Measurements from ENCODE around the gene SYCE3.

Gene SYCE3

GRCh38 chr22:50610581-50610980, 47.9 kb upstream of the SYCE3 start:
- Histone ChIP-seq H3K4me3 (ENCODE audit: low read length, poor library complexity, severe bottlenecking) (no peak overlapping the region), H3K27me3 (ENCODE audit: insufficient read depth, low read length, poor library complexity, severe bottlenecking) (no peaks in the 10 kb centered on the region), H3F3A (ENCODE audit: low read depth) (no peaks in the 10 kb centered on the region), H3K79me2 (ENCODE audit: insufficient read depth, low read length) (no peaks in the 10 kb centered on the region), H3K9ac (ENCODE audit: low read depth, low read length, poor library complexity, severe bottlenecking) (no peak overlapping the region), H3K36me3 (ENCODE audit: insufficient read depth, low read length) (no peaks in the 10 kb centered on the region), H3K9me3 (ENCODE audit: insufficient read depth, low read depth, low read length) (no peaks in the 10 kb centered on the region), H4K20me1 (ENCODE audit: insufficient read depth, low read length, poor library complexity, severe bottlenecking) (no peaks in the 10 kb centered on the region), H2AFZ (ENCODE audit: low read length) (no peak overlapping the region), H3K4me2 (ENCODE audit: low read depth, low read length, poor library complexity, severe bottlenecking) (no peak overlapping the region), H3K9me2 (replicated peaks; ENCODE audit: low read depth, low read length) (no peaks in the 10 kb centered on the region), H3K4me1 (ENCODE audit: insufficient read depth, low read length, poor library complexity, severe bottlenecking) (no peaks in the 10 kb centered on the region)
- no peak for TF ChIP-seq CTCF (conservative IDR thresholded peaks at IDR 0.05; ENCODE audit: low read length)

GRCh38 chr22:50610041-50610451, 47.3 kb upstream of the SYCE3 start:
- H3K9me3 ChIP-seq (ENCODE audit: insufficient read depth, low read depth, low read length): no peaks in the 10 kb centered on the region
- TF ChIP-seq CTCF (conservative IDR thresholded peaks at IDR 0.05; ENCODE audit: low read length) (no peak), EZH2phosphoT487 (IDR thresholded peaks at IDR 0.05; ENCODE audit: borderline replicate concordance) (no peak)
- no peak overlapping the region for H3K4me3 ChIP-seq (ENCODE audit: low read length, poor library complexity, severe bottlenecking)
- H3K27me3 ChIP-seq (ENCODE audit: insufficient read depth, low read length, poor library complexity, severe bottlenecking): no peaks in the 10 kb centered on the region
- H3K79me2 ChIP-seq (ENCODE audit: insufficient read depth, low read length): no peaks in the 10 kb centered on the region
- no peaks in the 10 kb centered on the region for H4K20me1 ChIP-seq (ENCODE audit: insufficient read depth, low read length, poor library complexity, severe bottlenecking)
- H3K9ac ChIP-seq (ENCODE audit: low read depth, low read length, poor library complexity, severe bottlenecking): no peak overlapping the region
- H3K36me3 ChIP-seq (ENCODE audit: insufficient read depth, low read length): no peaks in the 10 kb centered on the region
- H3F3A ChIP-seq (ENCODE audit: low read depth): no peaks in the 10 kb centered on the region
- no peaks in the 10 kb centered on the region for H3K9me2 ChIP-seq (replicated peaks; ENCODE audit: low read depth, low read length)
- no peaks in the 10 kb centered on the region for H3K4me1 ChIP-seq (ENCODE audit: insufficient read depth, low read length, poor library complexity, severe bottlenecking)
- no peak overlapping the region for H2AFZ ChIP-seq (ENCODE audit: low read length)
- H3K4me2 ChIP-seq (ENCODE audit: low read depth, low read length, poor library complexity, severe bottlenecking): no peak overlapping the region

GRCh38 chr22:50609599-50609998, 46.9 kb upstream of the SYCE3 start:
- Histone ChIP-seq H3K4me1 (ENCODE audit: insufficient read depth, low read length, poor library complexity, severe bottlenecking) (no peaks in the 10 kb centered on the region), H3F3A (ENCODE audit: low read depth) (no peaks in the 10 kb centered on the region), H3K9ac (ENCODE audit: low read depth, low read length, poor library complexity, severe bottlenecking) (no peak overlapping the region), H3K36me3 (ENCODE audit: insufficient read depth, low read length) (no peaks in the 10 kb centered on the region), H3K4me2 (ENCODE audit: low read depth, low read length, poor library complexity, severe bottlenecking) (no peak overlapping the region), H3K9me3 (ENCODE audit: insufficient read depth, low read depth, low read length) (no peaks in the 10 kb centered on the region), H2AFZ (ENCODE audit: low read length) (no peak overlapping the region), H3K79me2 (ENCODE audit: insufficient read depth, low read length) (no peaks in the 10 kb centered on the region), H4K20me1 (ENCODE audit: insufficient read depth, low read length, poor library complexity, severe bottlenecking) (no peaks in the 10 kb centered on the region), H3K4me3 (ENCODE audit: low read length, poor library complexity, severe bottlenecking) (no peak overlapping the region), H3K9me2 (replicated peaks; ENCODE audit: low read depth, low read length) (no peaks in the 10 kb centered on the region), H3K27me3 (ENCODE audit: insufficient read depth, low read length, poor library complexity, severe bottlenecking) (no peaks in the 10 kb centered on the region)
- TF ChIP-seq EZH2phosphoT487 (IDR thresholded peaks at IDR 0.05; ENCODE audit: borderline replicate concordance) (no peak), CTCF (conservative IDR thresholded peaks at IDR 0.05; ENCODE audit: low read length) (no peak)

All from Loucy (cell line).